Bronchial epithelial cell (primary cell): ENCODE measurements around the gene DCTN3. TPM values are rescaled to one million over a fixed set of nuclear protein-coding genes. Genes with fewer than 3 reads are reported as not detected.

Experiments
- DNase-seq: peaks from one replicate; pipeline ENCODE4 v3.0.0-alpha.2; 2010; ENCODE audit warnings: low read depth
- FAIRE-seq: peaks from 2 replicates; lab custom pipeline; 2011; peaks lifted over from hg19 to GRCh38; lab: Jason Lieb, UNC
- H3K27me3 ChIP-seq: 2 replicates; pipeline ENCODE4 v1.5.1; 2011; ENCODE audit warnings: low read length; ENCODE audit not compliant: control insufficient read depth, insufficient read depth
- H3K36me3 ChIP-seq: 2 replicates; pipeline ENCODE4 v1.5.1; 2011; ENCODE audit warnings: low read length; ENCODE audit not compliant: control insufficient read depth, insufficient read depth
- H3K4me3 ChIP-seq: 2 replicates; pipeline ENCODE4 v1.5.1; 2011; ENCODE audit warnings: mild to moderate bottlenecking, low read depth, low read length, control low read depth
- CTCF ChIP-seq: IDR thresholded peaks from 2 replicates; pipeline ENCODE4 v1.5.1; 2011; ENCODE audit warnings: mild to moderate bottlenecking, moderate library complexity, low read length, control low read depth, inconsistent platforms; ENCODE audit not compliant: insufficient read depth, severe bottlenecking
- total RNA-seq: library from RNA; depleted of rRNA; stranded (reverse); fragments of >200 nt; gene quantifications from 2 replicates; pipeline ENCODE4 v1.2.1, GENCODE V29; 2014

DCTN3 gene
- total RNA-seq, 1 donor from 2014 or later: 57.1 TPM

GRCh38 chr9:34603610-34604231, 16.6 kb downstream of the DCTN3 start:
- TF ChIP-seq CTCF: peak; percentile 82
- no peak for FAIRE-seq
- DNase-seq: peak; percentile 63
- Histone ChIP-seq H3K27me3 (no peaks in the 10 kb centered on the region), H3K4me3 (no peak overlapping the region), H3K36me3 (no peaks in the 10 kb centered on the region)

DNA sequence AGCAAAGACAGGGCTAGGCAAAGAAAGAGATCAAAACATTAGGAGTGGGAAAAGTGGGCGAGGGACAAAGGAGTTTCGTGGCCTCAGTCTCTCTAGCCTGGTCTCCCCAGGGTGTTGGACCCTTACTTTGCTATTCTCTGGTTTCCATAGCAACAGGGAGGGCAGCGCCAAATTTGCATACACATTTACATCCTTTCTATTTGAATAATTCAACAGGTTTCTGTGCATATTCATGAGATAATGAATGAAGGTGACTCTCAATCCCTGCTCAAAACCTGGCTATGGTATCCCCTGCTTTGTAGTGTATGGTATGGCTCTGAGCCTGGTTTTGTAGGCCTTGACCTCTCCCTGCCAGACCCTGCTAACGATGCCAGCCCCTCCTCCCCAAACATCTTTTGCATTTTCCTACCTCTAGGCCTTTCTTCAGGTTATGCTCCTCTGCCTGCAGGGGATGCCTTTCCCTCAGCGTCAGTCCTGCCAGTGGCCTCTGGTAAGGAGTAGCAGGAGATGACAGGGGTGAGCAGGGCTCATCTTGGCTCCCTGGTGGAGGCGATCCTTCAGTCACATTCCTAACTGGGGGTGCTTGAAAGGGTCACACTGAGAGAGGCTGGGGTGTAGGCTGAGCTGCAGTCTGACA, 18.2 kb downstream of the DCTN3 start:
- no peak overlapping the region for H3K4me3 ChIP-seq
- FAIRE-seq (no peak), DNase-seq (no peak)
- no peaks in the 10 kb centered on the region for H3K36me3 ChIP-seq
- H3K27me3 ChIP-seq: no peaks in the 10 kb centered on the region
- no peak for TF ChIP-seq CTCF

DNA sequence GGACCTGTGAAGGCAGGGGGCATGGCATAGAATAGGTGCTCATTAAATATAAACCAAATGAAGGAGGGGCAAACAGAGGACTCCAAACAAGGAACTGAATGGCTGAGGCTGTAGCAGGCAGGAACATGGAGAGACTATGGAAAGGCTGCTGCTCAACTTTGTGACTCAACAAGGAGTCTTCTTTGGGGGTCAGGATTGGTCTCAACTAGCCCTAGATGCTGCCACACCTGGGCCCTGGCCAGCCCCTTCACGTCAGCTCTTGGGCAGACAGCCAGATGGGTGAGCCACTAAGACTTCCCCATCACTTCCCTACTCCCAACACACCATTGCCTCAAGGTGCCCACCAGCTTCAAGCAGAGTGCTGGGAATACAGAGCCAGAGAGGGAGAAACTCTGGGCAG, 19.4 kb downstream of the DCTN3 start:
- FAIRE-seq (peak; percentile 82), DNase-seq (peak; percentile 97)
- H3K4me3 ChIP-seq: no peak overlapping the region
- H3K27me3 ChIP-seq: no peaks in the 10 kb centered on the region
- no peaks in the 10 kb centered on the region for H3K36me3 ChIP-seq
- no peak for TF ChIP-seq CTCF

GRCh38 chr9:34599546-34599945, 20.7 kb downstream of the DCTN3 start:
- Histone ChIP-seq H3K27me3 (no peaks in the 10 kb centered on the region), H3K4me3 (no peak overlapping the region), H3K36me3 (no peaks in the 10 kb centered on the region)
- FAIRE-seq: no peak
- TF ChIP-seq CTCF: no peak
- DNase-seq: no peak

GRCh38 chr9:34594177-34594576, 26.1 kb downstream of the DCTN3 start:
- no peaks in the 10 kb centered on the region for H3K36me3 ChIP-seq
- no peak for DNase-seq
- H3K4me3 ChIP-seq: no peak overlapping the region
- peaks cover 7% of the 10 kb centered on the region for H3K27me3 ChIP-seq
- TF ChIP-seq CTCF: no peak
- no peak for FAIRE-seq
